ENCODE results near the gene FZD7.

FZD7 gene

GRCh38 chr2:202035089-202035940 lies 1.7 kb downstream of the FZD7 start:
- H3K27ac ChIP-seq = no peak overlapping the region
- DNase-seq (ENCODE audit: low read depth, low spot score) = no peak

GRCh38 chr2:202035941-202036372 lies 2.3 kb downstream of the FZD7 start:
- DNase-seq (ENCODE audit: low read depth, low spot score) = no peak
- no peak overlapping the region for H3K27ac ChIP-seq

GRCh38 chr2:202036601-202037037 lies 3.0 kb downstream of the FZD7 start:
- H3K27ac ChIP-seq = no peak overlapping the region
- DNase-seq (ENCODE audit: low read depth, low spot score) = no peak

GRCh38 chr2:202037086-202037485 lies 3.4 kb downstream of the FZD7 start:
- DNase-seq (ENCODE audit: low read depth, low spot score) = no peak
- no peak overlapping the region for H3K27ac ChIP-seq

GRCh38 chr2:202038471-202039277 lies 5.0 kb downstream of the FZD7 start:
- no peak for DNase-seq (ENCODE audit: low read depth, low spot score)
- no peak overlapping the region for H3K27ac ChIP-seq

GRCh38 chr2:202039278-202040078 lies 5.8 kb downstream of the FZD7 start:
- no peak for DNase-seq (ENCODE audit: low read depth, low spot score)
- H3K27ac ChIP-seq = no peak overlapping the region

GRCh38 chr2:202040079-202040844 lies 6.6 kb downstream of the FZD7 start:
- no peak overlapping the region for H3K27ac ChIP-seq
- DNase-seq (ENCODE audit: low read depth, low spot score) = no peak

GRCh38 chr2:202042444-202042843 lies 8.8 kb downstream of the FZD7 start:
- no peak overlapping the region for H3K27ac ChIP-seq
- no peak for DNase-seq (ENCODE audit: low read depth, low spot score)

- no peak overlapping the region for H3K27ac ChIP-seq
- DNase-seq (ENCODE audit: low read depth, low spot score) = no peak
Observed at GRCh38 chr2:202043475-202043874, 9.8 kb downstream of the FZD7 start.

GRCh38 chr2:202044777-202045176 lies 11.1 kb downstream of the FZD7 start:
- no peak overlapping the region for H3K27ac ChIP-seq
- no peak for DNase-seq (ENCODE audit: low read depth, low spot score)

GRCh38 chr2:202046572-202046971 lies 12.9 kb downstream of the FZD7 start:
- DNase-seq (ENCODE audit: low read depth, low spot score) = no peak
- no peak overlapping the region for H3K27ac ChIP-seq

- DNase-seq (ENCODE audit: low read depth, low spot score) = no peak
- no peak overlapping the region for H3K27ac ChIP-seq
Observed at GRCh38 chr2:202049092-202049728, 15.6 kb downstream of the FZD7 start.

- no peak for DNase-seq (ENCODE audit: low read depth, low spot score)
Observed at GRCh38 chr2:202049840-202050239, 16.2 kb downstream of the FZD7 start.

GRCh38 chr2:202050652-202051051 lies 17.0 kb downstream of the FZD7 start:
- DNase-seq (ENCODE audit: low read depth, low spot score) = no peak
- H3K27ac ChIP-seq = no peak overlapping the region

More at GRCh38 chr2:202049840-202050239, 16.2 kb downstream of the FZD7 start:
- H3K27ac ChIP-seq = no peak overlapping the region

GRCh38 chr2:202051499-202052161 lies 18.0 kb downstream of the FZD7 start:
- no peak overlapping the region for H3K27ac ChIP-seq
- no peak for DNase-seq (ENCODE audit: low read depth, low spot score)

- H3K27ac ChIP-seq = no peak overlapping the region
- no peak for DNase-seq (ENCODE audit: low read depth, low spot score)
Observed at GRCh38 chr2:202052235-202052634, 18.6 kb downstream of the FZD7 start.

- no peak overlapping the region for H3K27ac ChIP-seq
- no peak for DNase-seq (ENCODE audit: low read depth, low spot score)
Observed at GRCh38 chr2:202054679-202055078, 21.0 kb downstream of the FZD7 start.

GRCh38 chr2:202056611-202057010 lies 23.0 kb downstream of the FZD7 start:
- DNase-seq (ENCODE audit: low read depth, low spot score) = no peak
- H3K27ac ChIP-seq = no peak overlapping the region

- H3K27ac ChIP-seq = no peak overlapping the region
- no peak for DNase-seq (ENCODE audit: low read depth, low spot score)
Observed at GRCh38 chr2:202060218-202060617, 26.6 kb downstream of the FZD7 start.
